Measurements from ENCODE around the gene PRR36.
A peak's percentile ranks its signal among the peaks of the same experiment; 100 is the strongest.
"Not testable (repeated sequence)": the region's sequence is repeated elsewhere in the genome, so short reads cannot be mapped to it uniquely, and the experiment has no call there.

PRR36 gene

DNA sequence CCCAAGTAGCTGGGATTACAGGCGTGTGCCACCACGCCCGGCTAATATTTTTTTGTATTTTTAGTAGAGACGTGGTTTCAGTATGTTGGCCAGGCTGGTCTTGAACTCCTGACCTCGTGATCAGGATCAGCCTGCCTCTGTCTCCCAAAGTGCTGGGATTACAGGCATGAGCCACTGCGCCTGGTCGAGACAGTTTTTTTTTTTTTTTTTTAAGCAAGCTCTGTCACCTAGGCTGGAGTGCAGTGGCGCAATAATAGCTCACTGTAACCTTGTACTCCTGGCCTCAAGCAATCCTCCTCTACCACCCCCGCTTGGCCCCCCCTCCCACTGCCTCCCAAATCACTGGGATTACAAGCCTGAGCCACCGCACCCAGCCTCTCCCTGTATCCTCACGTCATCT lies 23.1 kb upstream of the PRR36 start:
- no peak for TF ChIP-seq CTCF (IDR thresholded peaks at IDR 0.05)
- no peak overlapping the region for H3K4me3 ChIP-seq (ENCODE audit: low read depth, low read length)

GRCh38 chr19:7895565-7895964 lies 21.4 kb upstream of the PRR36 start:
- Histone ChIP-seq H3K9me3 (ENCODE audit: control insufficient read depth, low read length) (no peaks in the 10 kb centered on the region), H3K36me3 (ENCODE audit: control insufficient read depth, insufficient read depth, low read length) (no peaks in the 10 kb centered on the region), H3K4me1 (no peaks in the 10 kb centered on the region), H3K4me2 (ENCODE audit: low read length) (no peak overlapping the region), H3K27me3 (ENCODE audit: control insufficient read depth, insufficient read depth, low read length) (no peaks in the 10 kb centered on the region), H2AFZ (no peak overlapping the region), H3K79me2 (no peaks in the 10 kb centered on the region), H3K27ac (no peak overlapping the region), H3K4me3 (ENCODE audit: low read depth, low read length) (no peak overlapping the region), H3K9ac (no peak overlapping the region)
- no peak for TF ChIP-seq CTCF (IDR thresholded peaks at IDR 0.05)

More for the DNA sequence above, 23.1 kb upstream of the PRR36 start:
- Histone ChIP-seq H3K4me1 (no peaks in the 10 kb centered on the region), H3K36me3 (ENCODE audit: control insufficient read depth, insufficient read depth, low read length) (no peaks in the 10 kb centered on the region), H3K27me3 (ENCODE audit: control insufficient read depth, insufficient read depth, low read length) (no peaks in the 10 kb centered on the region), H2AFZ (no peak overlapping the region), H3K79me2 (no peaks in the 10 kb centered on the region), H3K4me2 (ENCODE audit: low read length) (no peak overlapping the region), H3K27ac (no peak overlapping the region), H3K9me3 (ENCODE audit: control insufficient read depth, low read length) (no peaks in the 10 kb centered on the region), H3K9ac (no peak overlapping the region)

GRCh38 chr19:7894612-7895309 lies 20.6 kb upstream of the PRR36 start:
- no peak overlapping the region for H3K4me2 ChIP-seq (ENCODE audit: low read length)
- H3K36me3 ChIP-seq (ENCODE audit: control insufficient read depth, insufficient read depth, low read length), result no peaks in the 10 kb centered on the region
- H3K79me2 ChIP-seq, result no peaks in the 10 kb centered on the region
- H3K9me3 ChIP-seq (ENCODE audit: control insufficient read depth, low read length), result no peaks in the 10 kb centered on the region
- no peak overlapping the region for H3K27ac ChIP-seq
- no peak for TF ChIP-seq CTCF (IDR thresholded peaks at IDR 0.05)
- no peak overlapping the region for H3K9ac ChIP-seq
- peak overlapping the region; percentile 5 for H2AFZ ChIP-seq
- H3K27me3 ChIP-seq (ENCODE audit: control insufficient read depth, insufficient read depth, low read length), result no peaks in the 10 kb centered on the region
- no peaks in the 10 kb centered on the region for H3K4me1 ChIP-seq
- no peak overlapping the region for H3K4me3 ChIP-seq (ENCODE audit: low read depth, low read length)

- H3K9me3 ChIP-seq (ENCODE audit: control insufficient read depth, low read length); H3K27ac ChIP-seq; H3K27me3 ChIP-seq (ENCODE audit: control insufficient read depth, insufficient read depth, low read length): not testable (repeated sequence)
These were observed 19.3 kb upstream of the PRR36 start for GRCh38 chr19:7893362-7894101.

GRCh38 chr19:7888826-7889217 lies 14.6 kb upstream of the PRR36 start:
- H3K9me3 ChIP-seq (ENCODE audit: control insufficient read depth, low read length), result no peaks in the 10 kb centered on the region
- H3K27ac ChIP-seq, result no peak overlapping the region
- H3K79me2 ChIP-seq, result no peaks in the 10 kb centered on the region
- no peak overlapping the region for H3K9ac ChIP-seq
- H3K4me2 ChIP-seq (ENCODE audit: low read length), result peak overlapping the region; percentile 50
- no peaks in the 10 kb centered on the region for H3K27me3 ChIP-seq (ENCODE audit: control insufficient read depth, insufficient read depth, low read length)
- H3K36me3 ChIP-seq (ENCODE audit: control insufficient read depth, insufficient read depth, low read length), result no peaks in the 10 kb centered on the region
- H2AFZ ChIP-seq, result peak overlapping the region; percentile 72
- peak overlapping the region; percentile 56 for H3K4me3 ChIP-seq (ENCODE audit: low read depth, low read length)
- H3K4me1 ChIP-seq, result no peaks in the 10 kb centered on the region
- no peak for TF ChIP-seq CTCF (IDR thresholded peaks at IDR 0.05)

More at GRCh38 chr19:7893362-7894101, 19.3 kb upstream of the PRR36 start:
- H3K79me2 ChIP-seq; H3K4me2 ChIP-seq (ENCODE audit: low read length); H2AFZ ChIP-seq; H3K4me1 ChIP-seq; H3K4me3 ChIP-seq (ENCODE audit: low read depth, low read length); H3K36me3 ChIP-seq (ENCODE audit: control insufficient read depth, insufficient read depth, low read length); H3K9ac ChIP-seq: not testable (repeated sequence)

Data from parathyroid adenoma (tissue), 2 donors.